Fibroblast of mammary gland (primary cell): ENCODE measurements around the gene LPGAT1.
A peak's percentile ranks its signal among the peaks of the same experiment; 100 is the strongest.
"Not testable (repeated sequence)": the region's sequence is repeated elsewhere in the genome, so short reads cannot be mapped to it uniquely, and the experiment has no call there.

Experiments used
- DNase-seq: peaks from one replicate; pipeline ENCODE4 v3.0.0-alpha.2; 2010; ENCODE audit warnings: low read depth
- H3K4me3 ChIP-seq: 2 replicates; pipeline ENCODE4 v1.5.1; 2011; ENCODE audit warnings: low read depth, mild to moderate bottlenecking, low read length, moderate library complexity; ENCODE audit not compliant: control insufficient read depth
- CTCF ChIP-seq: conservative IDR thresholded peaks from 2 replicates; pipeline ENCODE4 v1.5.1; 2011; ENCODE audit warnings: low read depth, low read length, inconsistent platforms; ENCODE audit not compliant: control insufficient read depth, insufficient read depth

Gene LPGAT1

GRCh38 chr1:211724687-211725196 is 105.8 kb downstream of the LPGAT1 start:
- H3K4me3 ChIP-seq, result no peak overlapping the region
- peak; percentile 60 for DNase-seq
- TF ChIP-seq CTCF, result no peak

GRCh38 chr1:211723273-211723672 is 107.3 kb downstream of the LPGAT1 start:
- TF ChIP-seq CTCF, result no peak
- DNase-seq, result no peak
- H3K4me3 ChIP-seq, result no peak overlapping the region

GRCh38 chr1:211722277-211723175 is 108.0 kb downstream of the LPGAT1 start:
- no peak for TF ChIP-seq CTCF
- no peak for DNase-seq
- H3K4me3 ChIP-seq, result no peak overlapping the region

- DNase-seq, H3K4me3 ChIP-seq: not testable (repeated sequence)
Measured at GRCh38 chr1:211716555-211716954, 114.0 kb downstream of the LPGAT1 start.

- no peak for DNase-seq
- H3K4me3 ChIP-seq, result no peak overlapping the region
- no peak for TF ChIP-seq CTCF
Measured at GRCh38 chr1:211715971-211716370, 114.6 kb downstream of the LPGAT1 start.

GRCh38 chr1:211714154-211714553 is 116.4 kb downstream of the LPGAT1 start:
- H3K4me3 ChIP-seq, result no peak overlapping the region
- TF ChIP-seq CTCF, result no peak
- no peak for DNase-seq

GRCh38 chr1:211713231-211713630 is 117.3 kb downstream of the LPGAT1 start:
- no peak for TF ChIP-seq CTCF
- DNase-seq, result no peak
- no peak overlapping the region for H3K4me3 ChIP-seq
